ENCODE results near the gene GSTA4.
"Not testable (repeated sequence)": the region's sequence is repeated elsewhere in the genome, so short reads cannot be mapped to it uniquely, and the experiment has no call there.

DNA sequence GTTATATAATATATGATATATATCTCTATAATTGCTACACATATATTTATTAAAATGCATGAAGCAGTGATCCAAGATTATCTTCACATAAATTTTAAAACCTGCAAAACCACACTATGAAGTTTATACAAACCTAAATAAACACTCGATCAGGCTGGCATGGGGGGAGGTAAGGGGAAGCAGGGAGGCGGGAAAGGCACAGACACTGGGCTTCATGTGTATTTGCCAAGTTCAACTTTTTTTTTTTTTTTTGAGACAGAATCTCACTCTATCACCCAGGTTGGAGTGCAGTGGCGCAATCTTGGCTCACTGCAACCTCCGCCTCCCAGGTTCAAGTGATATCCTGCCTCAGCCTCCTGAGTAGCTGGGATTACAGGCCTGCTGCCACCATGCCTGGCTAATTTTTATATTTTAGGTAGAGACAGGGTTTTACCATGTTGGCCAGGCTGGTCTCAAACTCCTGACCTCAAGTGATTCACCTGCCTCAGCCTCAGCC is 13.2 kb upstream of the GSTA4 start:
- TF ChIP-seq CTCF (IDR thresholded peaks at IDR 0.05; ENCODE audit: low read depth, low read length); POLR2A (IDR thresholded peaks at IDR 0.05; ENCODE audit: extremely low read depth, insufficient read length): not testable (repeated sequence)
